Islet of Langerhans (tissue), 1 donor: ENCODE data around the gene TMEM97.

Experiments used
- FAIRE-seq: peaks from one replicate; lab custom pipeline; 2011; peaks lifted over from hg19 to GRCh38; lab: Jason Lieb, UNC

TMEM97 gene

DNA sequence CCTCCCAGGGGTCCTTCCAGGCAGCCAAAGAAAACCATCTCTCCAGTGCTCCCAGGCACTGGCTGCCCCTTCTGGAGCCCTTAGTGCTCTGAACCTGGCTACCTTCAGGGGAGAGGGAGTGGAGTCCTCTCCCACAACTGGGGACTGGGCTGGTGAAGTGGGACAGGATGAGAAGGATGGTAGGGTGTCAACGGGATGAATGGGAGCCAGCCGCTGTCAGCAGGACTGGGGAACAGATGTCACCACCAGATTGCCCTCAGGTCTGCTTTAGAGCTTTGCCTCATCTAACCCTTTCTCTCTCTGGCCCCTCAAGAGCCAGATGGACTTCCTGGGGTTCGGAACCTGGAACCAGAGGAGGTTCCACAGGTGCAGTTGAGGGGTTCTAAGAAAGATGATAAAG lies 46.5 kb downstream of the TMEM97 start:
- no peak for FAIRE-seq

DNA sequence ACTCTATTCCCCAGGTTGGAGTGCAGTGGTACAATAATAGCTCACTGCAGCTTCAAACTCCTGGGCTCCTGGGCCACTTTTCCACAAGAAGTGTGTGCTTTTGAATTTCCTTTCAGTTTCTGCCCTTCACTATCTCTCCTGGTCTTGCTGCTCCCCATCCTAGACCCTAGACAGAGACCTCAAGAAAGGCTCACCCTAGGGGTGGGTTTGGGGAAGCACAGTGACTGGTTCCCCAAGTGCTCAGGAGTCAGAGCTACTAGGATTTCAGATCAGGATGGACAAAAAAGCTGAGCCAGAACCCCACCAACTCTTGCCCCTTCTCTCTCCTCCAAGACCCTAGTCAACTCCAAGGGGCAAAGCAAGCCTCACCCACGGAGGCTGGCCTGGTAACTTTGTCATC lies 47.6 kb downstream of the TMEM97 start:
- FAIRE-seq = no peak

DNA sequence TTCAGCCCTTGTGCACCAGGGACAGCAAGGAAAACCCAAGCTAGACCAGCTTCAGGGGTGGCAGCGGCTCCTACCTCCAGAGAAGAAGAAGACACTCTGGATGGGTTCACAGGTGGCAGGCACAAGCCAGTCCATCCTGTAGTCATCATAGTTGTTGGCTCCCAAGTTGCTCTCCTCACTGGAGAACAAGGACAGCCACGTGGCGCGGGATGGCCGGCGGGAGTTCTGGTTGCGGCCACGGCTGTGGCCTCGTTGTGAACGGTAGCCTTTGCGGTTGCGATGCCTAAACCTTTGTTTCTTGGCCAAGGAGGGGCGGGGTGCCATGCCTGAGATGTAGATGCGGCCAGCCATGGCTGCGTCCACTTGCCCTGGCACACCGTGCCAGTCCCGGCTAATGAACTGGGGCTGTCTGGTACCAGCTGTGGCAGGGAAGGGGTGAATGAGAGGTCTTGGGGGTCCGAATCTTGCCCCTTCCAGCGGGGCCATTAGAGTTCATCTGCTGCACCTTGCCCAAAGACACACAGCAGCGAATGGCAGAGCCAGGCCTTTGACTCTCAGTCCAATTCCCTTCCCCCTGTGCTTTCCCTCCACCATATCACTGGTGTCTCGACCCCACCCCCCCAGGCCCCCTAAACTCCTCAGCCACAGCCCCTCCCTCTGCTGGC lies 48.8 kb downstream of the TMEM97 start:
- no peak for FAIRE-seq

DNA sequence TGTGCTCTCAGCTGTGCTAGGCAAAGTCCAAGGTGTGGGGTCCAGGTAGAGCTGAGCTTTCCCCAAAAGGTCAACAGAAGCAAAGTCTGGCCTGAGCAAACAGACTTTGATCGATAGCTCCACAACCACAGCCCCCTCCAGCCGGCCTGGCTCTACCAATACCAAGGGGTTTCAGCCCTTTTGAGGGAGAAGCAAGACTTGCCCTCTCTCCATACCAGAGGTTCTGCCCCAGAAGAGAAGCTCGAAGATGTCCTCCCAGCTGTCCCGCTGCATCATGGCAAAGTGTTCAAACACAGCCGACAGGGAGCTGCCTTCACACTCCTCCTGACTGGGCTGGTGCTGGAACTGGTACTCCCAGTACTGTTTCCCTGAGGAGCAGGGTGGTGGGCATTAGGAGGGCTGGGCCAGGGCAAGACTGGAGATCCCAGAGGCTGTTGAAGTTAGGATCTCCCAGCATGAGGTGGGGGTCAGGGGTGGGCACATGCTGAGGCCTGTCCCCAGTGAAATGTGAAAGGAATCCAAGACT lies 49.4 kb downstream of the TMEM97 start:
- FAIRE-seq = no peak

DNA sequence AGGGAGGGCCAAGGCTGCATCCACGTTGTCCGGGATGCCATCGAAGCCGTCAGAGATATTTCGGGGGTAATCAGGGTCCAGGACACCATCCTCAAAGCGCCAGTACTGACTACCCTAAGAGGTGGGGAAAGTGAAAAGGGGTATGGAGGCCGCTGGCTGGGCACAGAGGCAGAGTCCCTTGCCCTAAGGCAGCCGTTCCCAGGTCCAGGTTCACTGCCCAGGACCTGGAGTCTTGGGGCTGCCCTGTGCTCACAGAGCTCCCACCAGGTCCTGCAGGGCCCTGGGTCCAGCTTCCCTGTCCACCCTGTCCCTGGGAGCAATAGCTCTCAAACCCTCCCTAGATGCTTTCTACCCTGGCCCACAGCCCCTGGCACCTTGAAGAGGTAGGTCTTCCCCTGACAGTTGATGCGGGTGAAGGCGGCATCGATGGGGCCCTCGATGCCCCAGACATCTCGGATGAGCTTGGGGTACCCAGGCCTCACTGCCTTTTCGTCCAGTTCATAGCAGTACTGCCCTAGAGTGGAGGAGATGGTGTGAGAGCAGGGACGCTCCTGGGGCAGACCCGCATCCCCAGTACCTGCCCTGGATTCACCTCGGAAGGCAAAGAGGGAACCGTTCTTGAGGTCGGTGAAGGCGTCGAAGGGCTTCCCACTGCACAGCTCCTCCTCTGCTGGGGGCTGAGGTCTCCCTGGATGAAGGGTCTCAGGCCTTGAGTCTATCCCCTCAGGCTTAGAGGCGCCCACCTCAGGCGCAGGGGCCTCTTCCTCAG lies 50.1 kb downstream of the TMEM97 start:
- FAIRE-seq = no peak

DNA sequence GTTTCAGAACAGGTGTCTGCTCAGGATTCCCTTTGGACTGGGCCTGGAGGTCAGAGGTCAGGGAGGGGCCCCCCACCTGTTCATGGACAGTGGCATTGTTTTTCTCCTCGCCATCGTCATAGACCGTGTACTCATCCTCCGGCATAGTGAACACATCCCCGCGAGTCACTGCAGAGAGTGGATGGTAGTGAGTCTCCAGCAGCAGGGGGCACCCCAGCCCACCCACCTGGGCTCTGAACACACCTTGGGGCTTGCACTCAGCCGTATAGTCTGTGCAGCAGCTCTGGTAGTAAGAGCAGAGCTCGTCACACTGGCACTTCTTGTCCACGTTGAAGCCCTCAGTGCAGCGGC lies 50.7 kb downstream of the TMEM97 start:
- no peak for FAIRE-seq

DNA sequence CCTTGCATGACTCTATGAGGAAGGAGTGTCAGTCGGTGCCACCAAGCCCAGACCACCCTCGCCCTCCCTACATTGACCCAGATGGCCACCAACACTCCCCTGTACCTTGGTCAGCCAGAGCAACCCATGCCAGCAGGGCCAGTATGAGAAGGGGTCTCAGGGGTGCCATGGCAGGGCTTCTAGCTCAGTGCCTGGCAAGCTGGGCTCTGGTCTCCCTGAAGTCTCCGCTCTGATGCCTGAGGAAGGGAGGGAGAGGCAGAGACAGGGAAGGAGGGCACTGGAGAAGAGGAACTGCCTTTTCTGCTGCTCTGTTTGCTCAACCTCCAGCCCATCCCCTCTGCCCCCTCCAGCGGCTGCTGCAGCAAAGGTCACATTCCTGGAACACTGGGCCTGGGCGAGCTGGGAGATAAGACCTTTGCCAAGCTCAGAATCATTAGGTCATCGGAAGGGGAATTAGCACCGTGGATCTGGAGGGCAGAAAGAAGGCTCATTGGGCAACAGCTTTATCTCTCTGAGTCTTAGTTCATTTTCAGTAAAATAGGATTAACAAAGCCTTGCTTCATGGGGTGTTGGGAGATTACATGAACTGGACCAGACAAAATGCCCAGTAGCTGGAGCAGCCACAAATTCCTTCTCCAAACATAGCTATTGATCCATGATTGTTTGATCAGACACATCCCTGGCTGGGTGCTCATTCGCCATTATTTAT lies 51.2 kb downstream of the TMEM97 start, which contains the start of gene VTN:
Gene VTN, minus strand, starts transcription at position 273 of the 709 bp plus-strand sequence. Its CDS starts 104 bp downstream, at position 169.
- FAIRE-seq = no peak

DNA sequence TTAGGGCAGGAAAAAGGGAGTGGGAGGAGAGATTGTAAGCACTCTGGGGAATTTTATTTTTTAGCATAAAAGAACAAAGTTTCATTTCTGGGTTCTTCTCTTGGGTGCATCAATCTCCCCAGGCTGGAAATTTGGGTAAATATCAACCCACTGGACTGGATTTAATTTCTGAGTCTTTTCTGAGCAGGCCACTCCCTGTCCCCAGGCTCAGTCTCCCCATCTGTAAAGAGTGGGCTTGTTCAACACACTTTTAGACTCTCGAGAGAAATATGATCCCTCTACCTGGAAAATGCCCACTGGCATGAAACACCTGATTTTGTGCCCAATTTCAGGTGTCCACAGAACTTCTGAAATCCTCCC lies 51.7 kb downstream of the TMEM97 start:
- no peak for FAIRE-seq

DNA sequence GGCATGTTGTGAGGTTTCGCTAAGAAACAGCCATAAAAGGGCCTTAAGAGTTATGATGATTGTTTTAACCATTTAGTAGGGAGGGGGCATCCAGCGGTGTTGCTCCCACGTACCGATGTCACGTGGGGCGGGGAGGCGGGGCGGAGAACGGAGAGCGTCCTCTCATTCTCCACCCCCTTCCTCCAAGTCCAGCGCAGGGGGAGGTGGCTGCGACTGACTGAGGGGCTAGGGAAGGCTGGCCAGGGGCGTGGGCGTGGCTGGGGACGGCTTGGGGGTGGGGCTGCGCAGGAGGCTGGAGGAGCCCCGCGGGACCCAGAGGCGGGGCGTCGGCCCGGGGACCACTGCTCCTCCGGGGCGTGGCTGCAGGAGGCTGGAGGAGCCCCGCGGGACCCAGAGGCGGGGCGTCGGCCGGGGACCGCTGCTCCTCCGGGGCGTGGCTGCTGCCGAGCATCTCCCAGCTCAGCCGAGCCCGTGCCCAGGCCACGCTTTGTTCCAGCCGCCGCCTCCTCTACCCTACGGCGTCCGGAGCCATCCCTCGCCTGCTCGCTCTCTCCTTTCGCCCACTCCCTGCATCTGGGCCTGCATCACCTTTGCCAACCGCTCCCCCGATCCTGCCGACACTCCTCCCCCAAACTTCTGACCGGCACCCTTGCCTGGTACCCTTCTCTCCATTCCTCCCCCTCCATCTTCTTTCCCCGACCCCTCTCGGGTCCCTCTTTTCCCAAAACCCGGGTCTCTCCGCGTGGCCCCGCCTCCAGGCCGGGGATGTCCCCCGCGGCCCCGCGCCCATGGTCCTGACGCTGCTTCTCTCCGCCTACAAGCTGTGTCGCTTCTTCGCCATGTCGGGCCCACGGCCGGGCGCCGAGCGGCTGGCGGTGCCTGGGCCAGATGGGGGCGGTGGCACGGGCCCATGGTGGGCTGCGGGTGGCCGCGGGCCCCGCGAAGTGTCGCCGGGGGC lies 52.5 kb downstream of the TMEM97 start, which contains the start of gene SARM1:
Gene SARM1, plus strand, starts transcription at position 450 of the 958 bp plus-strand sequence. Its CDS starts 339 bp downstream, at position 789.
- no peak for FAIRE-seq

DNA sequence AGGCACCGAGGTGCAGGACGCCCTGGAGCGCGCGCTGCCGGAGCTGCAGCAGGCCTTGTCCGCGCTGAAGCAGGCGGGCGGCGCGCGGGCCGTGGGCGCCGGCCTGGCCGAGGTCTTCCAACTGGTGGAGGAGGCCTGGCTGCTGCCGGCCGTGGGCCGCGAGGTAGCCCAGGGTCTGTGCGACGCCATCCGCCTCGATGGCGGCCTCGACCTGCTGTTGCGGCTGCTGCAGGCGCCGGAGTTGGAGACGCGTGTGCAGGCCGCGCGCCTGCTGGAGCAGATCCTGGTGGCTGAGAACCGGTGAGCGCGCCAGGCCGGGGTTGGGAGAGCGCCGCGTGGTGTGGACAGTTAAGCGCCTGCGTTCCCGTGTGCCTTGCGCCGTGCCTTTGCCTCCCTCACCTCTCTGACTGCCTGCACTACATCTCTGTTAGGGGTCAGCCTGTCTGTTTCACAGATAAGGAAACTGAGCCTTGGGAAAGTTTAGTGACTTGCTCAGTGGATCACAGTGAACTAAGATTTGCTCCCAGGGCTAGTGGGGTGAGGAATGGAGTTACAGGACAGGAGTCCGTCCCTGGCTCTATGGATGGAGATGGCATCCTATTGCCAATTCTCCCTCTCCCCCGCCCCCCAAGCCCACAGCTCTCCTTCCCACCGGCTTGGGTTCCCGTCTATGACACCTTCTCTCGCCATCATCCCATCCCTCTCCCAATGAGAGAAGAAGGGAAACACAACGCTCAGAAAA lies 53.4 kb downstream of the TMEM97 start:
- no peak for FAIRE-seq

DNA sequence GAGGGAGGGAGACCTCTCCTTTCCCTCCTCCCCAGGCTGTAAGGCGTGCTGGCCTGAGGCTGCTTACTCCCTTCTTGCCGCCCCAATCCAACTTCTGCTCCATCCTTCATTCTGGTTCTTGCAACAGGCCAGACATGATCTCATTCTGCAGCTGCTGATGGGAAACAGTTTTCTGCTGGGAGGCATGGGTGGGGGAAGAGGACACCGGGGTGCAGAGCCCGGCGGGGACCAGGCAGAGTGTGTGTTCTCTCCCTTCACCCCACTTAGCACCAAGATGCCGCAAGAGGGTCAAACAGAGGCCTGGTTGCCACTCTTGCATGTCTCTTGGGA lies 53.9 kb downstream of the TMEM97 start:
- FAIRE-seq = no peak
